CD4-positive, alpha-beta memory T cell (primary cell): Measurements from ENCODE around the gene CD163L1. TPM values are rescaled to one million over a fixed set of nuclear protein-coding genes. Genes with fewer than 3 reads are reported as not detected.
"Not testable (repeated sequence)": the region's sequence is repeated elsewhere in the genome, so short reads cannot be mapped to it uniquely, and the experiment has no call there.

Experiments used
- CTCF ChIA-PET: fragments of 350-600 bp; sonication (Branson Sonifier 250); formaldehyde crosslinking; loops from one replicate; lab custom pipeline; 2021; ENCODE audit warnings: inconsistent platforms; ENCODE audit not compliant: partially characterized antibody; lab: Charles Lee
- POLR2A ChIA-PET: fragments of 350-600 bp; sonication (Branson Sonifier 250); formaldehyde crosslinking; loops from one replicate; lab custom pipeline; 2021; ENCODE audit not compliant: partially characterized antibody; lab: Charles Lee
- DNase-seq, 5 donors: peaks; one replicate each; pipeline versions ENCODE4 v3.0.0 to v3.0.0-alpha.2; 2020 to 2022; ENCODE audit warnings: mixed read lengths in 1 of 5
- H3K27ac ChIP-seq: one replicate; pipeline ENCODE4 v1.7.0; 2013; ENCODE audit warnings: low read depth, low read length
- H3K27me3 ChIP-seq: 2 replicates; pipeline ENCODE4 v1.7.0; 2013; ENCODE audit warnings: mild to moderate bottlenecking, low read length, moderate library complexity; ENCODE audit not compliant: insufficient read depth
- H3K36me3 ChIP-seq: 2 replicates; pipeline ENCODE4 v1.7.0; 2013; ENCODE audit warnings: mild to moderate bottlenecking, low read length, moderate library complexity; ENCODE audit not compliant: insufficient read depth
- H3K4me1 ChIP-seq: 2 replicates; pipeline ENCODE4 v1.7.0; 2013; ENCODE audit warnings: mild to moderate bottlenecking, low read length, moderate library complexity; ENCODE audit not compliant: insufficient read depth
- H3K4me3 ChIP-seq, 2 donors: one replicate each; pipeline ENCODE4 v1.7.0; 2013; ENCODE audit warnings: low read length in 2 of 2, mild to moderate bottlenecking in 1 of 2
- H3K9me3 ChIP-seq, 2 donors: one replicate each; pipeline ENCODE4 v1.7.0; 2013; ENCODE audit warnings: low read length in 2 of 2, control low read depth in 1 of 2; ENCODE audit not compliant: control insufficient read depth in 1 of 2
- H3K27ac Mint-ChIP-seq, 7 donors: one replicate each; pipeline ENCODE4 v1.8.0; 2020 to 2021; ENCODE audit warnings: mixed read lengths in 7 of 7, mild to moderate bottlenecking in 6 of 7, inconsistent platforms in 3 of 7, moderate library complexity in 3 of 7
- H3K27me3 Mint-ChIP-seq, 2 donors: one replicate each; pipeline ENCODE4 v1.8.0; 2020 to 2021; ENCODE audit warnings: mixed read lengths in 2 of 2
- H3K36me3 Mint-ChIP-seq, 2 donors: one replicate each; pipeline ENCODE4 v1.8.0; 2020 to 2021; ENCODE audit warnings: mixed read lengths in 2 of 2, inconsistent platforms in 1 of 2, mild to moderate bottlenecking in 1 of 2
- H3K4me1 Mint-ChIP-seq, 4 donors: one replicate each; pipeline ENCODE4 v1.8.0; 2020 to 2021; ENCODE audit warnings: mixed read lengths in 4 of 4, mild to moderate bottlenecking in 1 of 4
- H3K4me3 Mint-ChIP-seq, 8 donors: one replicate each; pipeline ENCODE4 v1.8.0; 2020 to 2021; ENCODE audit warnings: mixed read lengths in 8 of 8, mild to moderate bottlenecking in 7 of 8, moderate library complexity in 6 of 8, inconsistent platforms in 3 of 8
- H3K9me3 Mint-ChIP-seq, 8 donors: one replicate each; pipeline ENCODE4 v1.8.0; 2020 to 2021; ENCODE audit warnings: mixed read lengths in 8 of 8, mild to moderate bottlenecking in 5 of 8, inconsistent platforms in 3 of 8, moderate library complexity in 1 of 8
- intact Hi-C: fragments of 100-400 bp; cut with micrococcal nuclease; formaldehyde crosslinking; loops from one replicate; pipeline ENCODE4 v1.15.1; 2023
- polyA plus RNA-seq, 2 donors: library from polyadenylated mRNA; unstranded; fragments of 300-500 nt; fragmentation: Illumina TruSeq; gene quantifications; one replicate each; pipeline ENCODE4 v1.2.3, GENCODE V29; 2021
- total RNA-seq, 2 experiments: library from RNA; stranded (reverse); gene quantifications; one replicate each; pipeline ENCODE4 v1.2.3, GENCODE V29; 2021

CD163L1 gene
- total and polyA plus RNA-seq, 4 experiments from 2014 or later = 0.69 to 1.1 TPM; not detected in 2

- Mint-ChIP-seq H3K27me3 (peaks cover 8 to 23% of the 10 kb centered on the region in 2 donors), H3K36me3 (no peaks in the 10 kb centered on the region)
- CTCF ChIA-PET = no interaction called here
Observed at GRCh38 chr12:7439579-7440505, 4.1 kb downstream of the CD163L1 start.

GRCh38 chr12:7438291-7438995 lies 5.5 kb downstream of the CD163L1 start:
- POLR2A ChIA-PET, H3K9me3 ChIP-seq, H3K36me3 ChIP-seq, H3K36me3 Mint-ChIP-seq, H3K27ac ChIP-seq, intact Hi-C loops, H3K4me1 ChIP-seq, H3K4me3 ChIP-seq, H3K27me3 ChIP-seq: not testable (repeated sequence)
- Mint-ChIP-seq H3K27me3 (peaks cover 4 to 23% of the 10 kb centered on the region in 2 donors), H3K4me3 (peak overlapping the region in 2 of 8 donors; percentile 5 to 49), H3K4me1 (peaks cover 0 to 14% (median 3%) of the 10 kb centered on the region in 4 donors), H3K27ac (peak overlapping the region in 2 of 7 donors; percentile 6 to 67), H3K9me3 (peaks cover 0 to 10% (median 3%) of the 10 kb centered on the region in 8 donors)
- peak in 1 of 5 donors; percentile 2 for DNase-seq
- CTCF ChIA-PET = interaction anchor here (1.0 kb wide), 1 partner anchor 22 kb away, joined by 3 read pairs; no protein-coding TSS in a partner anchor

More at GRCh38 chr12:7439579-7440505, 4.1 kb downstream of the CD163L1 start:
- Histone ChIP-seq H3K4me3 (no peak overlapping the region), H3K27ac (no peak overlapping the region), H3K27me3 (peaks cover 3% of the 10 kb centered on the region), H3K4me1 (peaks cover 3% of the 10 kb centered on the region), H3K9me3 (no peaks in the 10 kb centered on the region), H3K36me3 (no peaks in the 10 kb centered on the region)
- H3K4me1 Mint-ChIP-seq = peaks cover 0 to 14% (median 3%) of the 10 kb centered on the region in 4 donors
- DNase-seq = peak in 4 of 5 donors; percentile 22 to 48 (median 39)
- H3K27ac Mint-ChIP-seq = peak overlapping the region; percentile 62 to 93 (median 83)
- peaks cover 0 to 10% (median 3%) of the 10 kb centered on the region in 8 donors for H3K9me3 Mint-ChIP-seq
- H3K4me3 Mint-ChIP-seq = peak overlapping the region; percentile 70 to 88 (median 83)
- POLR2A ChIA-PET = interaction anchor here (0.8 to 1.0 kb wide), 4 partner anchors 10 to 90 kb away, joined by 3 read pairs; no protein-coding TSS in a partner anchor
- intact Hi-C loops = no loop called here

- H3K36me3 ChIP-seq, H3K27ac ChIP-seq, DNase-seq, H3K4me3 ChIP-seq, H3K9me3 ChIP-seq, H3K27ac Mint-ChIP-seq, H3K4me1 ChIP-seq, H3K36me3 Mint-ChIP-seq, CTCF ChIA-PET, H3K27me3 ChIP-seq, H3K4me3 Mint-ChIP-seq, POLR2A ChIA-PET, intact Hi-C loops: not testable (repeated sequence)
- H3K9me3 Mint-ChIP-seq = peaks cover 0 to 10% (median 3%) of the 10 kb centered on the region in 8 donors
- peaks cover 4 to 23% of the 10 kb centered on the region in 2 donors for H3K27me3 Mint-ChIP-seq
- peaks cover 0 to 14% (median 3%) of the 10 kb centered on the region in 4 donors for H3K4me1 Mint-ChIP-seq
Observed at GRCh38 chr12:7437494-7437893, 6.5 kb downstream of the CD163L1 start.

GRCh38 chr12:7434670-7435069 lies 9.3 kb downstream of the CD163L1 start:
- ChIA-PET POLR2A (no interaction called here), CTCF (no interaction called here)
- DNase-seq = no peak
- H3K4me1 ChIP-seq = no peaks in the 10 kb centered on the region
- H3K36me3 ChIP-seq = no peaks in the 10 kb centered on the region
- H3K4me3 ChIP-seq = no peak overlapping the region
- intact Hi-C loops = no loop called here
- H3K4me1 Mint-ChIP-seq = peaks cover 0 to 8% (median 2%) of the 10 kb centered on the region in 4 donors
- no peak overlapping the region for H3K27ac Mint-ChIP-seq
- no peak overlapping the region for H3K4me3 Mint-ChIP-seq
- H3K9me3 Mint-ChIP-seq = peaks cover 0 to 6% (median under 1%) of the 10 kb centered on the region in 8 donors
- H3K9me3 ChIP-seq = no peaks in the 10 kb centered on the region
- no peaks in the 10 kb centered on the region for H3K27me3 ChIP-seq
- H3K27me3 Mint-ChIP-seq = peaks cover 4 to 19% of the 10 kb centered on the region in 2 donors
- no peak overlapping the region for H3K27ac ChIP-seq
- no peaks in the 10 kb centered on the region for H3K36me3 Mint-ChIP-seq

- POLR2A ChIA-PET = no interaction called here
- CTCF ChIA-PET = interaction anchor here (0.6 kb wide), 1 partner anchor 27 kb away, joined by 3 read pairs; no protein-coding TSS in a partner anchor
- no peaks in the 10 kb centered on the region for H3K9me3 ChIP-seq
- no peak overlapping the region for H3K4me3 ChIP-seq
- no peaks in the 10 kb centered on the region for H3K4me1 Mint-ChIP-seq
- intact Hi-C loops = no loop called here
- no peaks in the 10 kb centered on the region for H3K36me3 Mint-ChIP-seq
- peaks cover 4 to 10% of the 10 kb centered on the region in 2 donors for H3K27me3 Mint-ChIP-seq
- DNase-seq = no peak
- H3K36me3 ChIP-seq = no peaks in the 10 kb centered on the region
- no peak overlapping the region for H3K27ac ChIP-seq
- H3K4me3 Mint-ChIP-seq = no peak overlapping the region
- H3K9me3 Mint-ChIP-seq = no peaks in the 10 kb centered on the region
- H3K4me1 ChIP-seq = no peaks in the 10 kb centered on the region
- H3K27me3 ChIP-seq = no peaks in the 10 kb centered on the region
- H3K27ac Mint-ChIP-seq = no peak overlapping the region
Observed at GRCh38 chr12:7433276-7433822, 10.6 kb downstream of the CD163L1 start.

- H3K4me3 Mint-ChIP-seq = no peak overlapping the region
- no peak overlapping the region for H3K27ac Mint-ChIP-seq
- intact Hi-C loops = no loop called here
- Histone ChIP-seq H3K36me3 (no peaks in the 10 kb centered on the region), H3K4me1 (no peaks in the 10 kb centered on the region), H3K27me3 (no peaks in the 10 kb centered on the region), H3K9me3 (no peaks in the 10 kb centered on the region), H3K4me3 (no peak overlapping the region), H3K27ac (no peak overlapping the region)
- DNase-seq = no peak
- H3K4me1 Mint-ChIP-seq = no peaks in the 10 kb centered on the region
- H3K9me3 Mint-ChIP-seq = no peaks in the 10 kb centered on the region
- H3K36me3 Mint-ChIP-seq = no peaks in the 10 kb centered on the region
- H3K27me3 Mint-ChIP-seq = peaks cover 4 to 6% of the 10 kb centered on the region in 2 donors
- ChIA-PET CTCF (interaction anchor here (1.2 kb wide), 1 partner anchor 28 kb away, joined by 3 read pairs; no protein-coding TSS in a partner anchor), POLR2A (no interaction called here)
Observed at GRCh38 chr12:7431993-7432685, 11.8 kb downstream of the CD163L1 start.
